Rectal smooth muscle tissue (tissue), 1 donor: ENCODE data around the gene DNAJC22.
"Not testable (repeated sequence)": the region's sequence is repeated elsewhere in the genome, so short reads cannot be mapped to it uniquely, and the experiment has no call there.

Source experiments
- H3K27ac ChIP-seq: one replicate; pipeline ENCODE4 v1.7.0; 2013; ENCODE audit warnings: low read depth, low read length, inconsistent platforms
- H3K27me3 ChIP-seq: one replicate; pipeline ENCODE4 v1.7.0; 2013; ENCODE audit warnings: low read length; ENCODE audit not compliant: control insufficient read depth, insufficient read depth
- H3K36me3 ChIP-seq: one replicate; pipeline ENCODE4 v1.7.0; 2013; ENCODE audit warnings: low read length; ENCODE audit not compliant: control insufficient read depth, insufficient read depth
- H3K4me1 ChIP-seq: one replicate; pipeline ENCODE4 v1.7.0; 2013; ENCODE audit warnings: low read length; ENCODE audit not compliant: control insufficient read depth, insufficient read depth
- H3K4me3 ChIP-seq: one replicate; pipeline ENCODE4 v1.7.0; 2013; ENCODE audit warnings: low read length
- H3K9ac ChIP-seq: one replicate; pipeline ENCODE4 v1.7.0; 2013; ENCODE audit warnings: low read length

The DNAJC22 gene

GRCh38 chr12:49346659-49347310 lies at the start of gene DNAJC22:
Gene DNAJC22 (plus strand): TSS chr12:49346888. CDS start chr12:49348873, 1,985 bp downstream.
- peaks cover 28% of the 10 kb centered on the region for H3K4me1 ChIP-seq

DNA sequence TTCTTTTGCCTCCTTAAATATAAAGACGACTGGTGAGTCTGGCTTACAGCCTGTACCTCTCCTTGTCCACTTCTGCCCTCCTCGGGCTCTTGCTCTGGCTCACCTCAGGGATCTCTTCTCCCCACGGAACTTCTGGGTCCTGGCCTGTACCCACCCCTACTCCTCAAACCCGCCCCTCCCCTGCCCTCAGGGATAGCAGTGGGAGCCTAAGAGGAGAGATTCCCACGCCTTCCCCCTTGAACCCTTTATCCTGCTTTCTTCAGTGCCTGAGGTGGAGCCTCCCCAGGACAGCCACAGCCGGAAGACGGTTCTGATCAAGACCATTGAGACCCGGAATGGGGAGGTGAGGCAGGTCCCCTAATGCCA lies 49.0 kb upstream of the DNAJC22 start:
- H3K27ac ChIP-seq, result no peak overlapping the region
- no peak overlapping the region for H3K9ac ChIP-seq
- H3K27me3 ChIP-seq, result peaks cover 44% of the 10 kb centered on the region
- H3K4me3 ChIP-seq, result no peak overlapping the region
- peaks cover 4% of the 10 kb centered on the region for H3K4me1 ChIP-seq
- H3K36me3 ChIP-seq, result no peaks in the 10 kb centered on the region

More at GRCh38 chr12:49346659-49347310, at the start of gene DNAJC22:
- Histone ChIP-seq H3K36me3 (no peaks in the 10 kb centered on the region), H3K27me3 (peaks cover 50% of the 10 kb centered on the region), H3K4me3 (peak within 1 kb of the TSS; percentile 61), H3K9ac (no peak within 1 kb of the TSS), H3K27ac (no peak within 1 kb of the TSS)

DNA sequence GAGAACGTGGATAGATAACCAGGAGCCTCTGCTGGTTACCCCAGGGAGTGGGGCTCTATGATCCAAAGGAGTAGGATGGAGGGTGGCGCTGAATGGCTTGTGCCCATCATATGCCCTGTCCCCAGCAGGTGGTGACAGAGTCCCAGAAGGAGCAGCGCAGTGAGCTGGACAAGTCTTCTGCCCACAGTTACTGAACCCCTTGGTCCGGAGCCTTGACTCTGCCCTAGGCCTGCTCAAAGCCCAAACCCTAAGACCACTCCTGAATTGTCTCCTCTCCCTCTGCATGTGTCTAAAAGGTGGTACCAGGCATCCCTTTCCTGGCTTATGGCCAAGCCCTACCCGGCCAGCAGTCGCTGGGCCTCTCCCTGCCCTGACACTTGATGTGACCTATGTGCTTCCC lies 48.5 kb upstream of the DNAJC22 start:
- Histone ChIP-seq H3K27ac (no peak overlapping the region), H3K4me1 (peaks cover 4% of the 10 kb centered on the region), H3K9ac (no peak overlapping the region), H3K27me3 (peaks cover 44% of the 10 kb centered on the region), H3K4me3 (no peak overlapping the region), H3K36me3 (no peaks in the 10 kb centered on the region)

DNA sequence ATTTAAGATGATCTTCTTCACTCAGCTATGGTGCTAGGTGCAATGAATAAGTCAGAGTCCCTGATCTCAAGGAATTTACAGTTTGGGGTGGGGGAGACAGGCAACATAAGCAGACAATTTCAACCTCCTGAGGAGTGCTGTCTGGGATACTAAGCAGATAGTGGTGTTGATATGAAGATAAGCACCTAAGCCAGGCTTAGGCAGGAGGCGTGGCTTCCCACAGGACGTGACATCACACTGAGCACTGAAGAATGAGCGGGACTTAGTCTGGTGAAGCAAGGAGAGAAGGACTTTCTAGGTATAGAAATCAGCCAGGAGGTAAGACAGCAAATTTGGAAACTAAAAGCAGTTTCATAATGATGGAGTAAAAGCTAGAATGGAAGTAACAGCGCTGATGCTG lies 44.9 kb upstream of the DNAJC22 start:
- H3K4me1 ChIP-seq, result peaks cover 1% of the 10 kb centered on the region
- no peak overlapping the region for H3K4me3 ChIP-seq
- no peak overlapping the region for H3K27ac ChIP-seq
- no peak overlapping the region for H3K9ac ChIP-seq
- H3K27me3 ChIP-seq, result peaks cover 14% of the 10 kb centered on the region
- H3K36me3 ChIP-seq, result no peaks in the 10 kb centered on the region

GRCh38 chr12:49304161-49304560 lies 42.5 kb upstream of the DNAJC22 start:
- Histone ChIP-seq H3K4me3 (no peak overlapping the region), H3K9ac (no peak overlapping the region), H3K4me1 (no peaks in the 10 kb centered on the region), H3K27me3 (no peaks in the 10 kb centered on the region), H3K36me3 (no peaks in the 10 kb centered on the region), H3K27ac (no peak overlapping the region)

DNA sequence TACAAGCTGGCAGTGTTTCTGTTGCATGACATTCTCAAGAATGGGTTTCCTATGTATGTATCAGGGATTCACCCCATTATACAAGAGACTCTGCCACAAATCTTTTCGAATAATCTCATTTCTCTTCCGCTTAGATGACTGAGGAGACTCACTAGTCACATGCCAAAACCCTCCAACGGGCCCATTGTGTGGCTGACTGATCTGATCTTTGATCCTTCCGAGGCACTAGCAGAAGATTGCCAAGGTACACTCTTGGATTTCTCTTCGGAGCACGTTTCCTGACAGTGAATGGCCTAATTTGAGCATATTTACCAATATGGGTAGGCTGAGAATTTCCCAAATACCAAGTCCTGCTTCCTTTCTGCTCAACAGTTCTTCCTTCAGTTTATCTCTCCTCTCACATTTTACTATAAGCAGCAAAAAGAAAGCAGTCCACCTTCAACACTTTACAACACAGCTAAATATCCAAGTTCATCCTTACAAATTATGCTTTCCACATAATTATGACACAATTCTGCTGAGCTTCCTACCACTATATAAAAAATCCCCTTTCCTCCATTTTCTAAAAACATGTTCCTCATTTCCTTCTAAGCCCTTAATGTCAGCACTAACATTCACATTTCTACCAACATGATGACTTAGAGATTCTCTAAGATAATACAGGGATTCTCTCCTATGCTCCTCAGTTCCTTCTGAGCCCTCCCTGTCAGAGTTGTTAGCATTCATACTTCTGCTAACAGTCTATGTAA lies 40.8 kb upstream of the DNAJC22 start:
- Histone ChIP-seq H3K4me1 (no peaks in the 10 kb centered on the region), H3K27me3 (no peaks in the 10 kb centered on the region)

GRCh38 chr12:49309386-49309785 lies 37.3 kb upstream of the DNAJC22 start:
- Histone ChIP-seq H3K36me3 (no peaks in the 10 kb centered on the region), H3K27me3 (no peaks in the 10 kb centered on the region), H3K9ac (no peak overlapping the region), H3K27ac (no peak overlapping the region), H3K4me3 (no peak overlapping the region), H3K4me1 (no peaks in the 10 kb centered on the region)

More for the DNA sequence above, 40.8 kb upstream of the DNAJC22 start:
- no peak overlapping the region for H3K4me3 ChIP-seq
- H3K27ac ChIP-seq, result no peak overlapping the region
- H3K9ac ChIP-seq, result no peak overlapping the region
- H3K36me3 ChIP-seq, result no peaks in the 10 kb centered on the region

- not testable (repeated sequence) for H3K4me3 ChIP-seq
Observed at GRCh38 chr12:49310451-49311000, 36.2 kb upstream of the DNAJC22 start.

DNA sequence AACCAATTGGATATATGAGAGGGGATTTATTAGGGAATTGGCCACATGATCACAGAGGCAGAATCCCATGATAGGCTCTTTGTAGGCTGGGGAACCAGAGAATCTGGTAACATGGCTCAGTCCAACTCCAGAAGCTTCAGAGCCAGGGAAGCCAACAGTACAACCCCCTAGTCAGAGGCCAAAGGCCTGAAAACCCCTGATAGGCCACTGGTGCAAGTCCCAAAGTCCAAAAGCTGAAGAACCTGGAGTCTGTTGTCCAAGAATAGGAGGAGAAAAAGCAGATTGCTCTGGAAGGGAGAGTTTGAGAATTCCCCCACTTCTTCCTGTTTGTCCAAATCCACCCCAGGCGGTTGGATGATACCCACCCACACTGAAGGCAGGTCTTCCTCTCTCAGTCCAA lies 31.9 kb upstream of the DNAJC22 start:
- no peaks in the 10 kb centered on the region for H3K4me1 ChIP-seq
- no peak overlapping the region for H3K27ac ChIP-seq
- H3K9ac ChIP-seq, result no peak overlapping the region
- no peaks in the 10 kb centered on the region for H3K27me3 ChIP-seq
- no peak overlapping the region for H3K4me3 ChIP-seq
- no peaks in the 10 kb centered on the region for H3K36me3 ChIP-seq

More at GRCh38 chr12:49310451-49311000, 36.2 kb upstream of the DNAJC22 start:
- H3K9ac ChIP-seq, H3K27me3 ChIP-seq, H3K27ac ChIP-seq, H3K36me3 ChIP-seq, H3K4me1 ChIP-seq: not testable (repeated sequence)

GRCh38 chr12:49317118-49317517 lies 29.6 kb upstream of the DNAJC22 start:
- H3K27me3 ChIP-seq, H3K27ac ChIP-seq, H3K9ac ChIP-seq, H3K4me1 ChIP-seq, H3K4me3 ChIP-seq, H3K36me3 ChIP-seq: not testable (repeated sequence)

- H3K27ac ChIP-seq, H3K36me3 ChIP-seq, H3K4me3 ChIP-seq, H3K9ac ChIP-seq, H3K4me1 ChIP-seq, H3K27me3 ChIP-seq: not testable (repeated sequence)
Observed at GRCh38 chr12:49320411-49321103, 26.1 kb upstream of the DNAJC22 start.

DNA sequence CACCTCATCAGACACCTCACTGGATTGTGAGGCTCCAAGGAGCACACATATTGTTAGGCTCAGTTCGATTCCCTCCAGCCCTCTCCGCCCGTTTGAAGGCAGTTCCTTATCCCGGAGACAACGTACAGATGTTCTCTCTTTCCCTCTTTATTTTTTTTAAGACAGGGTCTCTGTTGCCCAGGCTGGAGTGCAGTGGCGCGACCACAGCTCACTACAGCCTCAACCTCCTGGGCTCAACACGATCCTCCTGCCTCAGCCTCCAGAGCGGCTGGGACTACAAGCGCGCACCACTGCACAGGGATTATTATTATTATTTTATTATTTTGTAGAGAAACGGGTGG lies 24.4 kb upstream of the DNAJC22 start:
- Histone ChIP-seq H3K27ac (peak overlapping the region; percentile 56), H3K4me1 (peaks cover 9% of the 10 kb centered on the region), H3K9ac (no peak overlapping the region), H3K4me3 (peak overlapping the region; percentile 83), H3K27me3 (no peaks in the 10 kb centered on the region), H3K36me3 (no peaks in the 10 kb centered on the region)
